HCT116 (cell line): ENCODE measurements around the gene RAG1. TPM values are rescaled to one million over a fixed set of nuclear protein-coding genes. Genes with fewer than 3 reads are reported as not detected.

Experiments used
- ATAC-seq: fragments of 200-7000 bp; cut with Tn5 transposase; 2 replicates; pipeline ENCODE4 v1.9.1; 2020; ENCODE audit warnings: mild to moderate bottlenecking, moderate library complexity
- Bru-seq: library from RNA; stranded (reverse); fragments of 400-500 nt; gene quantifications from one replicate; lab custom pipeline; 2021; lab: Mats Ljungman, UMichigan
- BruChase-seq, 2 experiments: library from RNA; stranded (reverse); fragments of 400-500 nt; gene quantifications; one replicate each; lab custom pipeline; 2021; lab: Mats Ljungman, UMichigan
- BruUV-seq: library from RNA; stranded (reverse); fragments of 400-500 nt; replicated peaks from 2 replicates; lab custom pipeline; 2021; lab: Mats Ljungman, UMichigan
- CTCF ChIA-PET: fragments of 300-600 bp; sonication (Branson Sonifier 250); formaldehyde crosslinking; loops from one replicate; lab custom pipeline; 2021; ENCODE audit warnings: antibody characterized with exemption; lab: Charles Lee
- POLR2A ChIA-PET: fragments of 300-600, 350-600 bp; sonication (Branson Sonifier 250); formaldehyde crosslinking; loops from one replicate; lab custom pipeline; 2021; ENCODE audit warnings: antibody characterized with exemption; lab: Charles Lee
- RAD21 ChIA-PET, 2 experiments: fragments of 300-600 bp; sonication (Branson Sonifier 250); formaldehyde crosslinking; loops; one replicate each; lab custom pipeline; 2023; ENCODE audit warnings: low total read pairs in 2 of 2; ENCODE audit not compliant: uncharacterized antibody in 2 of 2, unreplicated experiment in 2 of 2, low non-redundant PET in 1 of 2; lab: Charles Lee
- DNase-seq: peaks from one replicate; pipeline ENCODE4 v3.0.0-alpha.2; 2010; ENCODE audit warnings: low read depth, low spot score
- H2AFZ ChIP-seq: fragments of 200-600 bp; shearing (Covaris generic), sonication (generic); 2 replicates; pipeline ENCODE4 v1.6.1; 2017; ENCODE audit warnings: low read depth, mixed run types, mixed read lengths, antibody characterized with exemption, low read length; ENCODE audit not compliant: poor library complexity, severe bottlenecking
- H3K27ac ChIP-seq: 2 replicates; pipeline ENCODE4 v1.5.1; 2012; ENCODE audit warnings: low read depth, low read length
- H3K27me3 ChIP-seq: fragments of 200-600 bp; sonication (generic); 2 replicates; pipeline ENCODE4 v1.6.1; 2016; ENCODE audit warnings: mixed run types, low read length, mixed read lengths; ENCODE audit not compliant: insufficient read depth
- H3K36me3 ChIP-seq, 2 experiments: fragments of 200-500 bp in 1 of 2; fragments of 200-600 bp in 1 of 2; sonication (Bioruptor generic) in 1 of 2; sonication (generic) in 1 of 2; 2 replicates each; pipeline versions ENCODE4 v1.5.1 to v1.6.1; 2014 to 2016; ENCODE audit warnings: low read length in 2 of 2, inconsistent platforms in 1 of 2, mixed read lengths in 1 of 2, mixed run types in 1 of 2; ENCODE audit not compliant: insufficient read depth in 2 of 2, control insufficient read depth in 1 of 2
- H3K4me1 ChIP-seq, 2 experiments: fragments of 200-600 bp in 1 of 2; sonication (generic) in 1 of 2; 2 replicates each; pipeline versions ENCODE4 v1.5.1 to v1.6.1; 2012 to 2017; ENCODE audit warnings: low read length in 2 of 2, inconsistent platforms in 1 of 2, mild to moderate bottlenecking in 1 of 2, mixed read lengths in 1 of 2, mixed run types in 1 of 2, moderate library complexity in 1 of 2; ENCODE audit not compliant: insufficient read depth in 2 of 2, control insufficient read depth in 1 of 2
- H3K4me2 ChIP-seq: fragments of 200-600 bp; sonication (generic); 2 replicates; pipeline ENCODE4 v1.6.1; 2017; ENCODE audit warnings: mixed run types, low read length, mixed read lengths
- H3K4me3 ChIP-seq, 2 experiments: fragments of 200-600 bp in 1 of 2; sonication (generic) in 1 of 2; replicated peaks in 1 of 2; 2 replicates each; pipeline ENCODE4 v1.5.1; 2011 to 2016; ENCODE audit warnings: low read length in 2 of 2, control low read depth in 1 of 2, low read depth in 1 of 2, mild to moderate bottlenecking in 1 of 2, mixed read lengths in 1 of 2, mixed run types in 1 of 2
- H3K79me2 ChIP-seq: fragments of 200-600 bp; sonication (generic); 2 replicates; pipeline ENCODE4 v1.6.1; 2017; ENCODE audit warnings: mild to moderate bottlenecking, mixed run types, low read length, moderate library complexity, mixed read lengths; ENCODE audit not compliant: insufficient read depth
- H3K9ac ChIP-seq: fragments of 200-600 bp; sonication (generic); 2 replicates; pipeline ENCODE4 v1.6.1; 2016; ENCODE audit warnings: low read length, mixed read lengths
- H3K9me2 ChIP-seq: fragments of 200-600 bp; sonication (generic), shearing (Covaris generic); 2 replicates; pipeline ENCODE4 v1.6.1; 2017; ENCODE audit warnings: mixed run types, mild to moderate bottlenecking, moderate library complexity; ENCODE audit not compliant: insufficient read depth
- H3K9me3 ChIP-seq, 2 experiments: fragments of 200-500 bp in 1 of 2; fragments of 200-600 bp in 1 of 2; sonication (Bioruptor generic) in 1 of 2; sonication (generic) in 1 of 2; 2 replicates each; pipeline ENCODE4 v1.6.1; 2014 to 2017; ENCODE audit warnings: low read length in 2 of 2, mixed read lengths in 2 of 2, inconsistent platforms in 1 of 2, low read depth in 1 of 2, mild to moderate bottlenecking in 1 of 2, mixed run types in 1 of 2, moderate library complexity in 1 of 2; ENCODE audit not compliant: control insufficient read depth in 1 of 2, insufficient read depth in 1 of 2
- H4K20me1 ChIP-seq: fragments of 200-600 bp; sonication (generic), shearing (Covaris generic); 2 replicates; pipeline ENCODE4 v1.6.1; 2017; ENCODE audit warnings: mixed run types, mild to moderate bottlenecking, moderate library complexity; ENCODE audit not compliant: insufficient read depth
- CEBPB ChIP-seq: IDR thresholded peaks from 2 replicates; pipeline ENCODE4 v1.6.1; 2012; ENCODE audit warnings: low read depth
- EGR1 ChIP-seq: IDR thresholded peaks from 2 replicates; pipeline ENCODE4 v1.6.1; 2012; ENCODE audit warnings: low read depth
- ELF1 ChIP-seq: IDR thresholded peaks from 2 replicates; pipeline ENCODE4 v1.6.1; 2012; ENCODE audit warnings: low read depth, borderline replicate concordance
- EZH2phosphoT487 ChIP-seq: fragments of 200-600 bp; IDR thresholded peaks from 2 replicates; pipeline ENCODE4 v1.6.1; 2018; ENCODE audit warnings: antibody characterized with exemption, borderline replicate concordance
- FOSL1 ChIP-seq: IDR thresholded peaks from 2 replicates; pipeline ENCODE4 v1.6.1; 2012; ENCODE audit warnings: low read depth
- POLR2A ChIP-seq: IDR thresholded peaks from 2 replicates; pipeline ENCODE4 v1.7.0; 2011; ENCODE audit warnings: borderline replicate concordance; ENCODE audit not compliant: insufficient read depth, insufficient read length; ENCODE audit errors: extremely low read depth
- POLR2AphosphoS5 ChIP-seq: IDR thresholded peaks from 2 replicates; pipeline ENCODE4 v1.6.1; 2011; ENCODE audit warnings: mild to moderate bottlenecking, low read depth, low read length, moderate library complexity
- SRF ChIP-seq: IDR thresholded peaks from 2 replicates; pipeline ENCODE4 v1.6.1; 2012; ENCODE audit warnings: low read depth
- YY1 ChIP-seq: IDR thresholded peaks from 2 replicates; pipeline ENCODE4 v1.6.1; 2011; ENCODE audit warnings: low read length, low read depth, moderate library complexity, mild to moderate bottlenecking; ENCODE audit not compliant: insufficient replicate concordance; ENCODE audit errors: extremely low read depth
- intact Hi-C: fragments of 100-400 bp; cut with micrococcal nuclease; formaldehyde crosslinking; loops from 2 replicates; pipeline ENCODE4 v1.10.0; 2022
- long read RNA-seq: library from polyadenylated mRNA; unstranded; transcript quantifications from one replicate; pipeline ENCODE4 v2.0.0, GENCODE V29; 2021; ENCODE audit not compliant: unreplicated experiment
- polyA plus RNA-seq: library from polyadenylated mRNA; unstranded; fragments of >200 nt; gene quantifications from 2 replicates; pipeline ENCODE4 v1.2.1, GENCODE V29; 2012; ENCODE audit warnings: missing spikeins
- total RNA-seq: library from RNA; stranded (reverse); gene quantifications from one replicate; pipeline ENCODE4 v1.2.1, GENCODE V29; 2021; ENCODE audit not compliant: unreplicated experiment
- TF ChIP-seq, protein P1 (sequence below), 3 experiments: fragments of 200-600 bp in 1 of 3; sonication (generic) in 1 of 3; IDR thresholded peaks in 2 of 3; conservative IDR thresholded peaks in 1 of 3; 2 replicates each; pipeline ENCODE4 v1.5.1; 2012 to 2017; ENCODE audit warnings: low read depth in 2 of 3, low read length in 2 of 3, antibody characterized with exemption in 1 of 3, borderline replicate concordance in 1 of 3, control low read depth in 1 of 3, mild to moderate bottlenecking in 1 of 3, mixed read lengths in 1 of 3, mixed run types in 1 of 3, moderate library complexity in 1 of 3; ENCODE audit not compliant: insufficient read depth in 1 of 3
- TF ChIP-seq, protein P2 (sequence below): IDR thresholded peaks from 2 replicates; pipeline ENCODE4 v1.6.1; 2012
- TF ChIP-seq, protein P3 (sequence below): IDR thresholded peaks from 2 replicates; pipeline ENCODE4 v1.6.1; 2012; ENCODE audit warnings: low read depth

The RAG1 gene
- total RNA-seq (0.54 TPM), Bru-seq, nascent RNA (percentile 25 among the genes with signal in this experiment), BruChase-seq, experiment 1, labeled RNA remaining after a 6-hour chase (percentile 33 among the genes with signal in this experiment), BruChase-seq, experiment 2, labeled RNA remaining after a 2-hour chase (percentile 40 among the genes with signal in this experiment)
- 0.20 TPM in 2 replicates for polyA plus RNA-seq
- long read RNA-seq, result 0 reads

DNA sequence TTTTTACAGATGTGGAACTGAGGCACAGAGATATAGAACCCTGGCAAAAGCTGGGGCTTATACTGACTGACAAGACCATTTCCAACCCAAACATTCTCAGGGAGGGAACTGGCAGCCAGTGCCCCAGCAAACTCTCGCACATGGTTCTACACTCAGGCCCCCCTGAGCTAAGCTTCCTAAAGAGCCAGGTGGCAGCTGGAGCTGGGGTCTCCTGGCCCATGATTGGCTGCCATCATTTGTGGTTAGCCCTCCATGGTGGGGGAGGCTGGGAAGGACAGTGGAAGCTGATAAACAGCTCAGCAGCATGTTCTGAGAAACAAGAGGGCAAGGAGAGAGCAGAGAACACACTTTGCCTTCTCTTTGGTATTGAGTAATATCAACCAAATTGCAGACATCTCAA, at the start of gene RAG1:
RAG1 (plus strand) TSS at position 314 of the 400 bp plus-strand sequence. CDS start 5,298 bp downstream, outside the sequence.
- no peaks in the 10 kb centered on the region for H3K4me1 ChIP-seq
- BruUV-seq, result no TSS peak
- CTCF ChIA-PET, result interaction anchor here (1.3 kb wide), 1 partner anchor 179 kb away, joined by 8 read pairs; no protein-coding TSS in a partner anchor
- H3K9ac ChIP-seq, result no peak within 1 kb of the TSS
- ATAC-seq (no peak), DNase-seq (no peak)
- H3K9me3 ChIP-seq, result no peaks in the 10 kb centered on the region
- H3K27me3 ChIP-seq, result peaks cover 60% of the 10 kb centered on the region
- RAD21 ChIA-PET, result no interaction called here
- no peak within 1 kb of the TSS for H2AFZ ChIP-seq
- no peaks in the 10 kb centered on the region for H3K9me2 ChIP-seq
- H3K4me2 ChIP-seq, result no peak within 1 kb of the TSS
- no peaks in the 10 kb centered on the region for H3K36me3 ChIP-seq
- H3K79me2 ChIP-seq, result no peaks in the 10 kb centered on the region
- no peak within 1 kb of the TSS for H3K27ac ChIP-seq
- H4K20me1 ChIP-seq, result no peaks in the 10 kb centered on the region
- intact Hi-C loops, result no loop called here
- POLR2A ChIA-PET, result no interaction called here
- H3K4me3 ChIP-seq, result no peak within 1 kb of the TSS
- no peak for TF ChIP-seq FOSL1
- TF ChIP-seq EGR1, result no peak
- TF ChIP-seq POLR2AphosphoS5, result no peak
- no peak for TF ChIP-seq SRF
- TF ChIP-seq, protein P1, sequence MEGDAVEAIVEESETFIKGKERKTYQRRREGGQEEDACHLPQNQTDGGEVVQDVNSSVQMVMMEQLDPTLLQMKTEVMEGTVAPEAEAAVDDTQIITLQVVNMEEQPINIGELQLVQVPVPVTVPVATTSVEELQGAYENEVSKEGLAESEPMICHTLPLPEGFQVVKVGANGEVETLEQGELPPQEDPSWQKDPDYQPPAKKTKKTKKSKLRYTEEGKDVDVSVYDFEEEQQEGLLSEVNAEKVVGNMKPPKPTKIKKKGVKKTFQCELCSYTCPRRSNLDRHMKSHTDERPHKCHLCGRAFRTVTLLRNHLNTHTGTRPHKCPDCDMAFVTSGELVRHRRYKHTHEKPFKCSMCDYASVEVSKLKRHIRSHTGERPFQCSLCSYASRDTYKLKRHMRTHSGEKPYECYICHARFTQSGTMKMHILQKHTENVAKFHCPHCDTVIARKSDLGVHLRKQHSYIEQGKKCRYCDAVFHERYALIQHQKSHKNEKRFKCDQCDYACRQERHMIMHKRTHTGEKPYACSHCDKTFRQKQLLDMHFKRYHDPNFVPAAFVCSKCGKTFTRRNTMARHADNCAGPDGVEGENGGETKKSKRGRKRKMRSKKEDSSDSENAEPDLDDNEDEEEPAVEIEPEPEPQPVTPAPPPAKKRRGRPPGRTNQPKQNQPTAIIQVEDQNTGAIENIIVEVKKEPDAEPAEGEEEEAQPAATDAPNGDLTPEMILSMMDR (IDR thresholded peaks at IDR 0.05 in 2 of 3, conservative IDR thresholded peaks at IDR 0.05 in 1 of 3; ENCODE audit: borderline replicate concordance in 1 of 3, insufficient read depth in 1 of 3, low read depth in 2 of 3, low read length in 2 of 3), result no peak
- TF ChIP-seq, protein P2, sequence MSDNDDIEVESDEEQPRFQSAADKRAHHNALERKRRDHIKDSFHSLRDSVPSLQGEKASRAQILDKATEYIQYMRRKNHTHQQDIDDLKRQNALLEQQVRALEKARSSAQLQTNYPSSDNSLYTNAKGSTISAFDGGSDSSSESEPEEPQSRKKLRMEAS, result no peak
- no peak for TF ChIP-seq ELF1
- TF ChIP-seq CEBPB, result no peak
- TF ChIP-seq POLR2A, result no peak
- TF ChIP-seq EZH2phosphoT487, result no peak
- TF ChIP-seq, protein P3, sequence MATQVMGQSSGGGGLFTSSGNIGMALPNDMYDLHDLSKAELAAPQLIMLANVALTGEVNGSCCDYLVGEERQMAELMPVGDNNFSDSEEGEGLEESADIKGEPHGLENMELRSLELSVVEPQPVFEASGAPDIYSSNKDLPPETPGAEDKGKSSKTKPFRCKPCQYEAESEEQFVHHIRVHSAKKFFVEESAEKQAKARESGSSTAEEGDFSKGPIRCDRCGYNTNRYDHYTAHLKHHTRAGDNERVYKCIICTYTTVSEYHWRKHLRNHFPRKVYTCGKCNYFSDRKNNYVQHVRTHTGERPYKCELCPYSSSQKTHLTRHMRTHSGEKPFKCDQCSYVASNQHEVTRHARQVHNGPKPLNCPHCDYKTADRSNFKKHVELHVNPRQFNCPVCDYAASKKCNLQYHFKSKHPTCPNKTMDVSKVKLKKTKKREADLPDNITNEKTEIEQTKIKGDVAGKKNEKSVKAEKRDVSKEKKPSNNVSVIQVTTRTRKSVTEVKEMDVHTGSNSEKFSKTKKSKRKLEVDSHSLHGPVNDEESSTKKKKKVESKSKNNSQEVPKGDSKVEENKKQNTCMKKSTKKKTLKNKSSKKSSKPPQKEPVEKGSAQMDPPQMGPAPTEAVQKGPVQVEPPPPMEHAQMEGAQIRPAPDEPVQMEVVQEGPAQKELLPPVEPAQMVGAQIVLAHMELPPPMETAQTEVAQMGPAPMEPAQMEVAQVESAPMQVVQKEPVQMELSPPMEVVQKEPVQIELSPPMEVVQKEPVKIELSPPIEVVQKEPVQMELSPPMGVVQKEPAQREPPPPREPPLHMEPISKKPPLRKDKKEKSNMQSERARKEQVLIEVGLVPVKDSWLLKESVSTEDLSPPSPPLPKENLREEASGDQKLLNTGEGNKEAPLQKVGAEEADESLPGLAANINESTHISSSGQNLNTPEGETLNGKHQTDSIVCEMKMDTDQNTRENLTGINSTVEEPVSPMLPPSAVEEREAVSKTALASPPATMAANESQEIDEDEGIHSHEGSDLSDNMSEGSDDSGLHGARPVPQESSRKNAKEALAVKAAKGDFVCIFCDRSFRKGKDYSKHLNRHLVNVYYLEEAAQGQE, result no peak
- no peak for TF ChIP-seq YY1
